Measurements from ENCODE around the gene MLF2.

The MLF2 gene

GRCh38 chr12:6774499-6775062 lies 21.6 kb upstream of the MLF2 start:
- Histone ChIP-seq H3F3A (ENCODE audit: insufficient read depth, low read length) (0 out of 2 replicates have a peak, but pooled peaks cover 5% of the 10 kb centered on the region), H3K9me2 (replicated peaks; ENCODE audit: insufficient read depth, low read length) (no peaks in the 10 kb centered on the region), H3K79me2 (ENCODE audit: low read length) (no peaks in the 10 kb centered on the region), H3K9me3 (replicated peaks; ENCODE audit: insufficient read depth, low read length) (no peaks in the 10 kb centered on the region), H3K27me3 (replicated peaks; ENCODE audit: insufficient read depth, low read length) (peaks cover 11% of the 10 kb centered on the region; the same call in 1 of the 2 replicates), H3K4me3 (ENCODE audit: low read length) (no peak overlapping the region), H3K4me1 (ENCODE audit: low read length) (peaks cover 13% of the 10 kb centered on the region), H3K4me2 (ENCODE audit: low read depth, low read length) (no peak overlapping the region), H3K27ac (ENCODE audit: low read length) (no peak overlapping the region), H3K9ac (ENCODE audit: low read length) (no peak overlapping the region), H3K36me3 (replicated peaks; ENCODE audit: insufficient read depth, low read length) (no peaks in the 10 kb centered on the region), H4K20me1 (ENCODE audit: insufficient read depth, low read length) (no peaks in the 10 kb centered on the region), H2AFZ (ENCODE audit: low read length) (no peak overlapping the region)
- no peak for TF ChIP-seq CTCF (IDR thresholded peaks at IDR 0.05; ENCODE audit: low read length)
- no peak for TF ChIP-seq EZH2 (optimal IDR thresholded peaks at IDR 0.05; ENCODE audit: low read depth, low read length)
- no peak for TF ChIP-seq EZH2phosphoT487 (IDR thresholded peaks at IDR 0.05; ENCODE audit: low read length)
- DNase-seq = no peak

GRCh38 chr12:6773590-6774351 lies 20.8 kb upstream of the MLF2 start:
- Histone ChIP-seq H4K20me1 (ENCODE audit: insufficient read depth, low read length) (no peaks in the 10 kb centered on the region), H3F3A (ENCODE audit: insufficient read depth, low read length) (0 out of 2 replicates have a peak, but pooled peaks cover 5% of the 10 kb centered on the region), H3K4me1 (ENCODE audit: low read length) (peaks cover 11% of the 10 kb centered on the region), H3K9me2 (replicated peaks; ENCODE audit: insufficient read depth, low read length) (no peaks in the 10 kb centered on the region), H3K79me2 (ENCODE audit: low read length) (no peaks in the 10 kb centered on the region), H3K4me2 (ENCODE audit: low read depth, low read length) (no peak overlapping the region), H3K9me3 (replicated peaks; ENCODE audit: insufficient read depth, low read length) (no peaks in the 10 kb centered on the region), H2AFZ (ENCODE audit: low read length) (no peak overlapping the region), H3K27ac (ENCODE audit: low read length) (no peak overlapping the region), H3K9ac (ENCODE audit: low read length) (no peak overlapping the region), H3K4me3 (ENCODE audit: low read length) (no peak overlapping the region), H3K36me3 (replicated peaks; ENCODE audit: insufficient read depth, low read length) (no peaks in the 10 kb centered on the region), H3K27me3 (replicated peaks; ENCODE audit: insufficient read depth, low read length) (peaks cover 11% of the 10 kb centered on the region; the same call in 1 of the 2 replicates)
- no peak for DNase-seq
- no peak for TF ChIP-seq EZH2 (optimal IDR thresholded peaks at IDR 0.05; ENCODE audit: low read depth, low read length)
- no peak for TF ChIP-seq CTCF (IDR thresholded peaks at IDR 0.05; ENCODE audit: low read length)
- no peak for TF ChIP-seq EZH2phosphoT487 (IDR thresholded peaks at IDR 0.05; ENCODE audit: low read length)

GRCh38 chr12:6772726-6773589 lies 20.0 kb upstream of the MLF2 start:
- H2AFZ ChIP-seq (ENCODE audit: low read length) = no peak overlapping the region
- peaks cover 10% of the 10 kb centered on the region; the same call in 1 of the 2 replicates for H3K27me3 ChIP-seq (replicated peaks; ENCODE audit: insufficient read depth, low read length)
- no peak for DNase-seq
- no peaks in the 10 kb centered on the region for H3K36me3 ChIP-seq (replicated peaks; ENCODE audit: insufficient read depth, low read length)
- H3K4me1 ChIP-seq (ENCODE audit: low read length) = peaks cover 11% of the 10 kb centered on the region; the same call in 1 of the 2 replicates
- no peak overlapping the region for H3K4me3 ChIP-seq (ENCODE audit: low read length)
- no peaks in the 10 kb centered on the region for H3K79me2 ChIP-seq (ENCODE audit: low read length)
- no peak overlapping the region for H3K9ac ChIP-seq (ENCODE audit: low read length)
- H3K27ac ChIP-seq (ENCODE audit: low read length) = no peak overlapping the region
- no peak for TF ChIP-seq EZH2 (optimal IDR thresholded peaks at IDR 0.05; ENCODE audit: low read depth, low read length)
- TF ChIP-seq CTCF (IDR thresholded peaks at IDR 0.05; ENCODE audit: low read length) = no peak
- H3F3A ChIP-seq (ENCODE audit: insufficient read depth, low read length) = 0 out of 2 replicates have a peak, but pooled peaks cover 5% of the 10 kb centered on the region
- no peak overlapping the region for H3K4me2 ChIP-seq (ENCODE audit: low read depth, low read length)
- no peaks in the 10 kb centered on the region for H4K20me1 ChIP-seq (ENCODE audit: insufficient read depth, low read length)
- no peaks in the 10 kb centered on the region for H3K9me3 ChIP-seq (replicated peaks; ENCODE audit: insufficient read depth, low read length)
- no peaks in the 10 kb centered on the region for H3K9me2 ChIP-seq (replicated peaks; ENCODE audit: insufficient read depth, low read length)
